Measurements from ENCODE around the gene CORO2B. TPM values are rescaled to one million over a fixed set of nuclear protein-coding genes. Genes with fewer than 3 reads are reported as not detected.

CORO2B gene
- total RNA-seq, 1 experiment from 2014 or later = 3.8 TPM

GRCh38 chr15:68677996-68678395, 99.2 kb downstream of the CORO2B start:
- Histone ChIP-seq H3K4me1 (ENCODE audit: insufficient read depth, low read length, poor library complexity, severe bottlenecking) (peaks cover 3% of the 10 kb centered on the region), H3K9me3 (ENCODE audit: low read depth, low read length, poor library complexity, severe bottlenecking) (no peaks in the 10 kb centered on the region), H3K4me3 (ENCODE audit: low read depth, low read length, poor library complexity, severe bottlenecking) (no peak overlapping the region), H3K27me3 (replicated peaks; ENCODE audit: insufficient read depth, low read depth, low read length, poor library complexity) (no peaks in the 10 kb centered on the region), H3K36me3 (ENCODE audit: insufficient read depth, low read length, poor library complexity, severe bottlenecking) (no peaks in the 10 kb centered on the region), H3K27ac (ENCODE audit: low read depth, low read length, poor library complexity, severe bottlenecking) (no peak overlapping the region)
- TF ChIP-seq EZH2 (IDR thresholded peaks at IDR 0.05; ENCODE audit: borderline replicate concordance, low read depth, low read length, poor library complexity, severe bottlenecking) (no peak), CTCF (conservative IDR thresholded peaks at IDR 0.05; ENCODE audit: low read depth, low read length) (no peak)
- no TSS peak for BruUV-seq (replicated peaks)
- ChIA-PET POLR2A (ENCODE audit: low non-redundant PET) (no interaction called here), CTCF (no interaction called here)
- intact Hi-C loops (cut with micrococcal nuclease; ENCODE audit: unreplicated experiment) = no loop called here
- no peak for DNase-seq (ENCODE audit: low spot score)

DNA sequence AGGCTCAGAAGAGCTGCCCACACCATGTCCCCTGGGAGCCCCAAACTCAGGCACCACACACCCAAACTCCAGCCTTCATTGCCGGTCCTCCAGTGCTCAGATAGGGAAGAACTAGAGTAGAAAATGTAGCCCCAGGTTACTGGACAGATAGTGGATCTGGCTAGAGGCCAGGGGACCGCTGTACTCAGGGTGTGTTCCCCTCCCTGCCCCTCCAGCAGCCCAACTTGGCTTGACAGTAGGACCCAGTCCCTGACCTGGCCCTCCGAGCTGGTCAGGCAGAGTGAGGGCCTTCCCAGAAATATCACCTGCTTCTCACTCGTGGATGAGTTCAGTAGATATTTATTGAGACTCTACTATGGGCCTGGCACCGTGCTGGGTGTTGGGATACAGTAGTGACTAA, 100.0 kb downstream of the CORO2B start:
- no peak for DNase-seq (ENCODE audit: low spot score)
- peaks cover 1% of the 10 kb centered on the region for H3K4me1 ChIP-seq (ENCODE audit: insufficient read depth, low read length, poor library complexity, severe bottlenecking)
- no peak overlapping the region for H3K27ac ChIP-seq (ENCODE audit: low read depth, low read length, poor library complexity, severe bottlenecking)
- TF ChIP-seq CTCF (conservative IDR thresholded peaks at IDR 0.05; ENCODE audit: low read depth, low read length) (no peak), EZH2 (IDR thresholded peaks at IDR 0.05; ENCODE audit: borderline replicate concordance, low read depth, low read length, poor library complexity, severe bottlenecking) (no peak)
- no peak overlapping the region for H3K4me3 ChIP-seq (ENCODE audit: low read depth, low read length, poor library complexity, severe bottlenecking)
- H3K36me3 ChIP-seq (ENCODE audit: insufficient read depth, low read length, poor library complexity, severe bottlenecking) = no peaks in the 10 kb centered on the region
- H3K27me3 ChIP-seq (replicated peaks; ENCODE audit: insufficient read depth, low read depth, low read length, poor library complexity) = no peaks in the 10 kb centered on the region
- no TSS peak for BruUV-seq (replicated peaks)
- ChIA-PET CTCF (no interaction called here), POLR2A (ENCODE audit: low non-redundant PET) (interaction anchor here (0.9 kb wide), 1 partner anchor 13 kb away, joined by 6 read pairs; no protein-coding TSS in a partner anchor)
- intact Hi-C loops (cut with micrococcal nuclease; ENCODE audit: unreplicated experiment) = no loop called here
- H3K9me3 ChIP-seq (ENCODE audit: low read depth, low read length, poor library complexity, severe bottlenecking) = no peaks in the 10 kb centered on the region

DNA sequence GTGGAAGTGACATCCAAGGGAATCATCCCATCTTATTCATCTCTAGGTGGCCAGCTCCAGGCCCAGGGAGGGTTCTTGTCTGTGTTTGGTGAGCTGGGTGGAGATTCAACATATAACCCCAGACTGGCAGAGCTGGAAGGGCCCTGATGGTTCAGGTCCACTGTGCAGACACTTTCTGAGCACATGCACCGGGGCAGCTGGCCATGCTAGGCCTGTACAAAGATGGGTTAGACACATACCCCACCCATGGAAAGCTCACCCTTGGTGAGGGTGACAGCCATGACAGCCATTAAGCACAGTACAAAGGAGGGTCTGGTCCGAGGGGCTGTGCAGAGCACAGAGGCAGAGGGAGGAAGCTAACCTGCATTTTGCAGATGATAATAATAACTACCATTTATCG, 100.4 kb downstream of the CORO2B start:
- TF ChIP-seq CTCF (conservative IDR thresholded peaks at IDR 0.05; ENCODE audit: low read depth, low read length) (no peak), EZH2 (IDR thresholded peaks at IDR 0.05; ENCODE audit: borderline replicate concordance, low read depth, low read length, poor library complexity, severe bottlenecking) (no peak)
- BruUV-seq (replicated peaks) = no TSS peak
- no peak overlapping the region for H3K4me3 ChIP-seq (ENCODE audit: low read depth, low read length, poor library complexity, severe bottlenecking)
- ChIA-PET POLR2A (ENCODE audit: low non-redundant PET) (interaction anchor here (0.9 kb wide), 1 partner anchor 13 kb away, joined by 6 read pairs; no protein-coding TSS in a partner anchor), CTCF (no interaction called here)
- no peaks in the 10 kb centered on the region for H3K27me3 ChIP-seq (replicated peaks; ENCODE audit: insufficient read depth, low read depth, low read length, poor library complexity)
- no peaks in the 10 kb centered on the region for H3K9me3 ChIP-seq (ENCODE audit: low read depth, low read length, poor library complexity, severe bottlenecking)
- H3K36me3 ChIP-seq (ENCODE audit: insufficient read depth, low read length, poor library complexity, severe bottlenecking) = no peaks in the 10 kb centered on the region
- H3K4me1 ChIP-seq (ENCODE audit: insufficient read depth, low read length, poor library complexity, severe bottlenecking) = no peaks in the 10 kb centered on the region
- DNase-seq (ENCODE audit: low spot score) = no peak
- no peak overlapping the region for H3K27ac ChIP-seq (ENCODE audit: low read depth, low read length, poor library complexity, severe bottlenecking)
- intact Hi-C loops (cut with micrococcal nuclease; ENCODE audit: unreplicated experiment) = no loop called here

Measured in A673 (cell line).